HG02840 (cell line): Measurements from ENCODE around the gene LRBA.
"Not testable (repeated sequence)": the region's sequence is repeated elsewhere in the genome, so short reads cannot be mapped to it uniquely, and the experiment has no call there.

Experiments used
- ATAC-seq: cut with Tn5 transposase; IDR thresholded peaks from one replicate; pipeline ENCODE4 v1.9.1; 2021; ENCODE audit warnings: mild to moderate bottlenecking, moderate library complexity, moderate number of reproducible peaks; ENCODE audit not compliant: unreplicated experiment, low FRiP score

LRBA gene

DNA sequence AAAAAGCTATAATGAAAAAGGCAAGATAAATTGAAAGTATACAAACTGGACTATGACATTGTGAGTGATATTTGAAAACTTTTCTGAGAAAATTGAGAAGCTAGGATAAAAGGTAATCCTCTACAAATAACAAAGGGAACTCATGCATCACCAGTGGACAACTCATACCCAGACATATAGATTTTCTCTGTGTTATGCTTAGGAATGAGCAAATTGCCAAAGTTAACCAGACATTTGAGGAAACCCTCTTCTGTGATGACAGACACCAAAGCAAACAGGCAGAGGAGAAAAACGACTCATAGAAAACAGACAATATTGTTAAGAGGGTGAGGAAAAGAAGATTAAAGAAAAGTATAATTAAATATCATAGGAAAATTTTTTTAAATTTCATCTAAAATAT is 246.6 kb downstream of the LRBA start:
- no peak for ATAC-seq

GRCh38 chr4:150765216-150765615 is 249.9 kb downstream of the LRBA start:
- ATAC-seq = no peak

DNA sequence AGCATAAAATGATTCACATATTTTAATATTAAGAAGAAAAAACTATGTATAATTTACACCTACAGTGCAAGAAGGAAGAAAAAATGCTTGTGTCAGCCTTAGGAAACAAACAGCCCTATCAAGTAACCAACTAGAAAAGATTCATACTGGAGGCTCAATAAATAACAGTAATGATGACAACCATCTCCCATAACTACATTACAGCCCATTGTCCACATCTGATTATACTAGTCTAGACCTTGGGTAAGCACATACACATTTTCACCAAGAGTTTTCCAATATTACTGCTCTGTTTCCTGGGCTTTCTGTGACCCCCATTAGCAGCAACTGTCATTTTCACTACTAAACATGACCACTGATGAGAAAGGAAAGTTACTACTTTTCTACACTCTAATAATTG is 263.4 kb downstream of the LRBA start:
- ATAC-seq = no peak

DNA sequence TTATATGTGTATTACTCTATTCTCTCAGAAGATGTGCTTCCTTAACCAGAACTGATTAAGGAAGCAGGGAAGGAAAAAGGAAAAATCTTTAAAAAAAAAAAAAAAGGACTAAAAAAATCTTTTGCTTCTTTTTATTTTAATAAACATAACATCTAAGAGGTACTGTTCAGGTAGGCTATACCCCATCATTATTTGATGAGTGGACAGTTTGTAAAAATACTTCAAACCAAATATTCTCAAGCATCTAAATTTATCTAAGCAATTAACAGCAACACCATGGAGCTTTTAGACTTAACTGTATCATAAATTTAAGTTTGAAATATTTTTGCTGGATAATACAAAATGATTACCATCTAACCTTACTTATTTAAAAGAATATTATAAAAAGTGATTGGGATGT is 264.3 kb downstream of the LRBA start:
- ATAC-seq = no peak

GRCh38 chr4:150746156-150746555 is 268.9 kb downstream of the LRBA start:
- no peak for ATAC-seq

GRCh38 chr4:150744570-150744969 is 270.5 kb downstream of the LRBA start:
- ATAC-seq = no peak

DNA sequence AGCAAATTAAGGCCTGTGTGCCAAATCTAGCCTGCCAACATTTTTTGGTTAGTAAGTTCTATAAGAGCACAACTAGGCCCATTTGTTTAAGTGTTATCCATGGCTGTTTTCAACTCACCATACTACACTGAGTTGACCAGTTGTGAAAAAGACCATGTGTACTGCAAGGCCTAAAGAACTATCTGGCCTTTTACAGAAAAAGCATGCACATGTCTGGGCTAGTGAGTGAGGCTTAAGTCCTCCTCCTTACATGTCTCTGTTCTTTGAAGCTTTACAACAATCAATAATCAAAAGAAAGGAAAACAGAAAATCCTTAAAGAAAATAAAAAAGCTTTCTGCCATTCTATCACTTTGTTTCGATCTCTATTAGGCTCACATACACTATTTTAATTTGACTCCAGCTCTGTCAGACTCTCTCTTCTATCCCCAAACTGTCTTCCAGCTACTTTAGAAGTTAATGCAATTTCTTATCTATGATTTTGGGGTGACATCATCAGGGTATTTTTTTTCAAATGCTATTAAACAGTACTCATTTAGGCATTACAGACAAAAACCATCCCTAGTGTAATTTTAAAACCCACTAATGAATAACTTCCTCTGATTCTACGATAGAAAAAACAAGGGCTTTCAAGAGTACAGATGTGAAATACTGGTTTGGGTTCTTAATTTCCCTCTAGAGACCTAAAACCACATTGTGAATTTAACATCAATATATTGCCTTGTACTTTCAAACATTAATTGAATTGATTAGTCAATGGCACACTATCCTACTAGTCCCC is 271.3 kb downstream of the LRBA start:
- no peak for ATAC-seq

DNA sequence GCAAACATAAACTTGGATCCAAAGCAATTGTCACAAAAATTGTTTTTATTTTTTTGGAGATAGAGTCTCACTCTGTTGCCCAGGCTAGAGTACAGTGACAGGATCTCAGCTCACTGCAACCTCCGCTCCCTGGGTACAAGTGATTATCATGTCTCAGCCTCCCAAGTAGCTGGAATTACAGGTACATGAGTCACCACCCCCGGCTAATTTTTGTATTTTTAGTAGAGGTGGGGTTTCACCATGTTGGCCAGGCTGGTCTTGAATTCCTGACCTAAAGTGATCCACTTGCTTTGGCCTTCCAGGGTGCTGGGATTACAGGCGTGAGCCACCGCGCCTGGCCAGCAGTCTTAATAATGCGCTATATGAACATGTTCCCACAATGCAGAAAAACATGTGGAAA is 272.2 kb downstream of the LRBA start:
- not testable (repeated sequence) for ATAC-seq

DNA sequence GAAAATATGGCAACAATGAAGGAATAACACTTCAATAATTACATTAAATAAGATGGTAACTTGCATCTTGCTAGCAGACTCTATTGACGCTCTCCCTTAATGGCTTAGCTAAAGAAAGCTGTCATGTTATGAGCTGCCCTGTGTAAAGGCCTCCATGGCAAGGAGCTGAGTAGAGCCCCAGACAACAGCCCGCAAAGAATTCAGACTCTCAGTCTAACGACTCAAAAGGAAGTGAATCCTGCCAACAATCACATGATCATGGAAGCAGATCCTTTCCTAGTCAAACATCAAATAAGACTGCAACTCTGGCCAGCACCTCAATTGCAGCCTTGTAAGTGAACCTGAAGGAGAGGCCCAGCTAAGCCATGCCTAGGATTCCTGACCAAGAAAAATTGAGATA is 275.5 kb downstream of the LRBA start:
- ATAC-seq = no peak

- ATAC-seq = no peak
Measured at GRCh38 chr4:150725957-150726523, 289.0 kb downstream of the LRBA start.

DNA sequence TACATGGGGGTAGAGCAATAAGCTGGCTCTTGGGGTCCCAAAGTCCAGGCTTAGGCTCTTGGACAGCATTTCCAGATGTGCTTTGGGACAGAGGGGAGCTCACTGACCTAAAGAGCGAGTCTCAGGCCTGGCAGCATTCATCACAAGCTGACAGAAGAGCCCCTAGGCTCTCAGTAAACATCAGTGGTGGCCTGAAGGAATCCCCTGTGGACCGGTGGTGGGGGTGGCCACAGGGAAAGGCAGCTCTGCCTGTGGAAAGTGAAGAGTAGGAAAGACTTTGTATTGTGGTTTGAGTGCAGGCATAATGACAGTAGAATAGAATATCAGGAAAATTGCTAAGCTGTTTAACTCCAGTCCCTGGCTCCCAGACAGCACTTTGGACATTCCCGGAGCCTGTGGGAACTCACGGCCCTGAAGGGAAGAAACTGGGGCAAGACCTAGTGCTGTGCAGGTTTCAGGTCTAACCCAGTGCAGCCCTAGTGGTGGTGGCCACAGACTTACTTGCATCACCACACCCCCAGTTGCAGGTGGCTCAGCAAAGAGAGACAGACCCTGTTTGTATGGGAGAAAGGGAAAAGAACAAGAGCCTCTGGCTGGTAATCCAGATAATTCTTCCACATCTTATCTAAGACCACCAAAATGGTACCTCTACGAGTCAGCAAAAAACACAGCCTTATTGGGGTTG is 291.2 kb downstream of the LRBA start:
- no peak for ATAC-seq

DNA sequence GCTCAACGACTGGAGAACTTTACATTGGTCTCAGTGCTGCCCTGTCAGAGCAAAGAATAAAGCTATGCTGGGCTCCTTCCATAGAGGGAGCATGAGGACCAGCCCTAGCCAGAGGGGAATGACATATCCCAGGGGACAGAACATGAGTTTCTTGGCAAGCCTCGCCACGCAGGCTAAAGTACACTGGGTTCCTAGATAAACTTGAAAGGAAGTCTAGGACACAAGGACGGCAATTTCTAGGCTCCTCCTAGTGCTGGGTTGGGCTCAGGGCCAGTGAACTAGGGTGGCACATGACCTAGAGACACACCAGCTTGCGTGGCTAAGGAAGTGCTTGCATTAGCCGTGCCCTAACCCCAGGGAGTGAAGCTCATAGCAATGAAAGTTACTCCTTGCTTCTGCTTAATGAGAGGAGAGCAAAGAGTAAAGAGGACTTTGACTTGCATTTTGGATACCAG is 292.1 kb downstream of the LRBA start:
- no peak for ATAC-seq

- ATAC-seq = no peak
Measured at GRCh38 chr4:150720973-150721518, 294.0 kb downstream of the LRBA start.

DNA sequence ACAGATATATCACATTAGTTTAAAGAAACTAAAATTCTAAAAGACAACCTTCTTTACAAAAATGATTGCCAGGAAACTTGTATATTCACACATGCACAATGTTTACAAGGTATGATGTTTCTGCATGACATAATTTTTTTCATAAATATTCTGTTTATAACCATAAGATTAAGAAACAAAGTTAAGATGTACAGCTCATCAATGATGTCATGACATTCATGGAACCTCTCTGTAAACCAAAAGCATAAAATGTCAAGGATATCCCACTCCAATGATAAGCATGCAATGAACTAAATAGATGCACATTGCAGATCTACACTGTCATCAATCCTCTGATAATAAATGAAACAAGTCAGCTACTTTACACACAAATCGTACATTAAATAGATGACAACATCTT is 297.1 kb downstream of the LRBA start:
- no peak for ATAC-seq

DNA sequence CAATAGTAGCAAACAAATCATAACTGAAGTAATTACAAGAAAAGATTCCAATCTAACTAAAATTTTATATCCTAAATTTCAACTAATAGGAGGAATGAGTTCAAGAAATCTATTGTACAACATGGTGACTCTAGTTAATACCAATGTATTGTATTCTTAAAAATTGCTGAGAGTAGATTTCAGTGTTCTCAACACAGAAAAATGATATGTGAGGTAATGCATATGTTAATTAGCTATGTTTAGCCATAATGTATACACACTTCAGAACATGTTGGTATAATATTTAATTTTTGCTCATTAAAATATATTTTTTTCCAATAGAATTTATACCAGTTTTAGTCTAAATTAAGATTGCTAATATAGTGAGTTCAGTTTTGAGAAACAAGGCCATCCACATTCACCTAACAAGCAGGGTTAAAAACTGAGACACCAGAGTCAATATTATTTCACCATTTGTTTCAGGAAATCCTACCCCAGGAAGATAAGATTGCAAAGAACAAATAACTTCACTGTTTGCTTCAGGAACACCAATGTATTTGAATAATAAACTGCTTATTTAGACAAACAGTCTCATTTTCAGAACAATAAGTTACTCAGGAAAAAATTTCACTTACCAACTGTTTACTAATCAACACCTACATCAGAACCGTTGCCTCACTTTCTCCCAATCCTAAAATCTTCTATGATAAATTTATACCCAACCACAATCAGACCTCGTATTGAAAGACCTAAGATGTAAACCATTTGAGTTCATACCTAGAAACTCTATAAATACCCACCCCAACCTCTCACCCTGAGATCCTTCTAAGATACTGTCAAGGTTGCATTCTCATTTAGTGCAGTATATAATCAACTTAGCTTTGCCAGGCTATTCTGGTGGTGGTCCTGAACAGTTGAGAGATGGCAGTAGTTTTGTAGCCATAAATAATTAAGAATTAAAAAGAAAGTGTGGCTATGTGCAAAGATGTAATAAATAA is 300.3 kb downstream of the LRBA start:
- no peak for ATAC-seq

- ATAC-seq = no peak
Measured at GRCh38 chr4:150713251-150713650, 301.8 kb downstream of the LRBA start.

- ATAC-seq = no peak
Measured at GRCh38 chr4:150710770-150711375, 304.2 kb downstream of the LRBA start.

DNA sequence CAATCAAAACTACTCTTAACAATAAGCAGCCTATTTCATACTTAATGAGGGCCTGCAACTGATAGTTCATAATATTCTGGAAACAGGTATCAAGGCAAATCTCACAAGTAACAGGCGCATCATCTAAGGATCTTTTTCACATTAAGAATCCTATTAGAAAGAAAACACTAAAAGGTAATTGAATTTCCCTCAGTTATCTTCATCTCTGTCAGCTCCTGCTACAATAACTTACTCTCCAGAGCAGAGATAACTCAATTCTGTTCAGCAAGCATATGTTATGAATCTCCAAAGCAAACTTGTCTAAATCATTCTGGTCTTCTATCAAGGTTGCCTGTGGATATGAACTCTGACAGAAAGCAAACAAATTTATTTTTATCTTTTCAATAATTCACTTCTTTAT is 307.1 kb downstream of the LRBA start:
- no peak for ATAC-seq

- no peak for ATAC-seq
Measured at GRCh38 chr4:150699599-150699998, 315.5 kb downstream of the LRBA start.

DNA sequence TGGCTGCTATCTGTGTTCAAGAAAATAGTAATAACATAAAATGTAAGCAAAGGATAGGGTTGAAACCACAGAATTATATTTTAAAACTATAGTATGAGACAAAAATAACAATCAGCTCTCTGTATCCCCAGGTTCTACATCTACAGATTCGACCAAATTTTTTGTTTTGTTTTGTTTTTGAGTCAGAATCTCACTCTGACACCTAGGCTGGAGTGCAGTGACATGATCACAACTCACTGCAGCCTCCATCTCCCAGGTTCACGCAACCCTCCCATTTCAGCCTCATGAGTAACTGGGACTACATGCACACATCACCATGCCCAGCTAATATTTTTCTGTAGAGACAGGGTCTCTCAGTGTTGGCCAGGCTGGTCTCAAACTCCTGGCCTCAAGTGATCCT is 319.9 kb downstream of the LRBA start:
- no peak for ATAC-seq
